NT2/D1 (cell line): ENCODE results near the gene TBCB.

ENCODE experiments used
- SUZ12 ChIP-seq: IDR thresholded peaks from 2 replicates; pipeline ENCODE4 v1.6.1; 2011; ENCODE audit not compliant: insufficient read length, insufficient read depth; ENCODE audit errors: extremely low read depth
- YY1 ChIP-seq: IDR thresholded peaks from 2 replicates; pipeline ENCODE4 v1.6.1; 2011; ENCODE audit not compliant: insufficient read length, insufficient read depth
- ZNF274 ChIP-seq: IDR thresholded peaks from 2 replicates; pipeline ENCODE4 v1.6.1; 2011; ENCODE audit warnings: mild to moderate bottlenecking, low read depth, low read length

GRCh38 chr19:36150586-36150985, 35.3 kb downstream of the TBCB start:
- TF ChIP-seq SUZ12: no peak
- no peak for TF ChIP-seq ZNF274
- no peak for TF ChIP-seq YY1
